TTC549 (cell line): ENCODE data around the gene NCOA1.
"Not testable (repeated sequence)": the region's sequence is repeated elsewhere in the genome, so short reads cannot be mapped to it uniquely, and the experiment has no call there.

Experiments
- FAIRE-seq: peaks from 2 replicates; lab custom pipeline; 2012; peaks lifted over from hg19 to GRCh38; lab: Jason Lieb, UNC

Gene NCOA1

DNA sequence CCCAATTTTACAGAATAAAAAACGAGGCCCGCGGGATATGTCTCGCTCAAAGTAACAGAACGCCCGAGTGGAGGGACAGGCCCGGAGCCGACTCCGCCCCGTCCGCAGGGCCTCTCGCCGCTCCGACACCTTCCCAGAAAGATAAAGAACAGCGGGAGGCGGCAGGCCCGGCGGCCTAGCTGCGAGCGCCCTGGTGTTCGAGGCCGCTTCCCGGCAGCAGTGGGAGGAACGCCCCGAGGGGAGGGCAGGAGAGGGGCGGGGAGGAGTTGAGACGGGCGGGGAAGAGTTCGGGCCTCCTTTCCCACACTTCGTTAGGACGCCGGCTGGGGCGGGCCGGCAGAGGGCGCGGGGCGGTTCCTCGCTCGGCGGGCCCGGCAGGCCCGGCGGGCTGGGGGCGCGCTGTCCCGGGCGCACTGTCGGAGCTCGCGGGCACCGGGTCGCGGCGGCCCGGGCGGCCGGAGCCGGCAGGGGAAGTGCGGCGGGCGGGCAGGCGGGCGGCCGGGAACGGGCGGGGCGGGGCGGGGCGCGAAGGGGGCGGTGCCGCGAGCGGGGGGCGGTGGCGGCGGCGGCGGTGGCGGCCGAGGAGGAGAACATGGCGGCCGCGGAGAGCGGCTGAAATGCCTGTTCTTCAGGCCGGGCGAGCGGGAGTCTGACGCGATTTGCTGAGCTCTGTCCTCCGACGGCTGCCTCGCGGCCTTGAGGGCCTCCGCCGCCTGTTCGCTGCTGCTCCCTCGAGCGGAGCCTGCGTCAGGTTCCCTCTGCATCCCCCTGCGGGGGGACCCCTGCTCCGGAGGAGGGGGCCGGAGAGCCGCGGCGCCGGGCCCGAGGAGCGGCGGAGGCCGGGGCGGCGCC, at the start of gene NCOA1:
Gene NCOA1, plus strand, starts transcription at position 565 of the 852 bp plus-strand sequence. CDS start 167,424 bp downstream, outside the sequence.
- FAIRE-seq = no peak

DNA sequence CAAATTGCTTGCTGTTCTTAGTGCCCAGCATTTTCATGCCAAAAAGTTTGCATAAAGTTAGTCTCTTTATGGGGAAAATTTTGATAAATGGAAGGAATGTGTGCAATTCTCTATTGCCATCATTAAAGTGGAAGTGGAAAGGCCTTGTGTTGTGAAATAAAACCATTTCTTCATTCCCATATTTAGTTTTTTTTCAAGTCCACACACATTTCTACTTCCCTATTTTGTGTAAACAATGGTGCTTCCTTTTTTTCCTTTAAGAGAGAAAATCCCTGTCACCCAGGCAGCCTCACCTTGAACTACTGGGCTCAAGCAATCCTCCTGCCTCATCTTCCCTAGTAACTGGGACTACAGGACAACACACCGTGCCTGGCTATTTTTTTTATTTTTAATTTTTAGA, 42.3 kb upstream of the NCOA1 start:
- no peak for FAIRE-seq

- FAIRE-seq = no peak
Measured at GRCh38 chr2:24449344-24449743, 41.7 kb upstream of the NCOA1 start.

GRCh38 chr2:24451805-24452501, 39.1 kb upstream of the NCOA1 start:
- FAIRE-seq = no peak

DNA sequence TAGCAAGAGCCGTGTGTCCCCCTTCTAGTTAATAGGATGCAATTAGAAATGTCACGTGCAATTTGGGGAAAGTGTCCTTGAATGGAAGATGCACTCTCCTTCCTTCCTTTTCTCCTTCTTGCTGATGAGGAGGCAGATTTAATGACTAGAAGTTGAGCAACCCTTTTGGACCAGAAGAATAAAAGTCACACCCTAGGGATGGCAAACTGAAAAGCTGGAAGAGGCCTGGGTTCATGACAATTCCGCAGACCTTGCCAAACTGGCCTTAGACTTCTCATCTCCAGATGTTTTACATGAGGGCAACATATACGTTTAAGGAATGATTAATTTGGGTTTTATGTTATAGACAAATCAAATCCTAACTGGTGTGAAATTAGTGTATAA, 38.6 kb upstream of the NCOA1 start:
- no peak for FAIRE-seq

GRCh38 chr2:24453379-24454073, 37.5 kb upstream of the NCOA1 start:
- no peak for FAIRE-seq

DNA sequence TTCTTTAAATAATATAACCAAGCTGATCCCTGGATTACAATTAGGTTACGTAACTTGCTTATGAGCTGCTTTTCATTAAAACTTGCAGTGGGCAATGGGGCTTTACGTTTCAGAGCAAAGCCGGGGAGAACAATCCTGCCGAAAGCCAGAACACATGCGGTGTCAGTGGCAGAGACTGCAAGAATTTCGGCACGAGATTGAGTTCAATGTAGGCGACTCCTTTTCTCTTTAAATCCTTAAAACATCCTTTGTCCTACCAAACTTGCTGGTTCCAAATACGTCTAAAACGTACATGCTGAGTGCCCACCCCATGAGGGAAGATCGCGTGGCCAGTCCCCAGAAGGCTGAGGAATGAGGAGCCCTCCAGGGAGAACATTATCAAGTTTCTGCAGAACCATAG, 36.8 kb upstream of the NCOA1 start:
- FAIRE-seq = no peak

DNA sequence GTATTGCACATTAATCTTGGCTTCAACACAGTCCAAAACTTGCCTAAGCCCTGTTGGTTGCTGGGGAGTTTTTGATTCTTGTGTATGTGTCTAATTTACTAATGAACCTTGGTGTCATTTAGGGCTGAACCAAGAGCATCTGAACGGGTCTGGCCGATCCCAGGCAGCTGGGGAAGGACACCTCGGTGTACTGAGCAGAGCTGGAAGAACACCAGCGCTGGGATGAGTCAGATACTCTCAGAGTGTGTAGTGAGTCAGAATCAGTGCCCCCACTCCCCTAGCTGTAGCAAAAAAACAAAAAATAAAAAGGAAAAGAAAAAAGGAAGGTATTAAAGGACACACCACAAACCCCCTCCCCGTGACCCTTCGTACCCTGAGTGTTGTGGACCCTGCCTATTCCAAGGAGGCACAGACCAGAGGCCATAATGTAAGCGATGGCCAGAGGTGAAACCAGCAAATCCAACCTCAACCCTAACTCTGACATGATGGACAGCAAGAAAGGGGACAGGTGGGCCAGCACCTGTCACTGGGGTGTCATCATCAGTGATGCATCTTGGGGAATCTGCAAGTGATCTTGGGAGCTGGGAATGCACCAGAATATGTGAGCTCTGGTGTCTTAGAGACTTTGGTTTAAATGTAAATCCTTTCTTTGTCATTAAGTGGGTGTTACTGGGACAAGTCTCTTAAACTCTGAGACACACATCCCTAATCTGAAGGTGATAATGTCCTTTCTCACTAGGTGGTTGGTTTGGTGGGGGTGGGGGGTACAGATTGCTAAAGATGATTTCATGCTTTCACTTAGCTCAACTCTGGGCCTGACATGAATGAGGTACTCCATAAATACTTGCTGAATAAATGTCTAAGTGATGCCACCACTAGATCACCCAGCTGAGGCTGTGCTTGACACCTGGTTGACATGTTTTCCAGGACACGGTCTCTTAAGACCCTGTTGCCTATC, 34.2 kb upstream of the NCOA1 start:
- FAIRE-seq = no peak

- FAIRE-seq = no peak
Measured at GRCh38 chr2:24457696-24458386, 33.2 kb upstream of the NCOA1 start.

DNA sequence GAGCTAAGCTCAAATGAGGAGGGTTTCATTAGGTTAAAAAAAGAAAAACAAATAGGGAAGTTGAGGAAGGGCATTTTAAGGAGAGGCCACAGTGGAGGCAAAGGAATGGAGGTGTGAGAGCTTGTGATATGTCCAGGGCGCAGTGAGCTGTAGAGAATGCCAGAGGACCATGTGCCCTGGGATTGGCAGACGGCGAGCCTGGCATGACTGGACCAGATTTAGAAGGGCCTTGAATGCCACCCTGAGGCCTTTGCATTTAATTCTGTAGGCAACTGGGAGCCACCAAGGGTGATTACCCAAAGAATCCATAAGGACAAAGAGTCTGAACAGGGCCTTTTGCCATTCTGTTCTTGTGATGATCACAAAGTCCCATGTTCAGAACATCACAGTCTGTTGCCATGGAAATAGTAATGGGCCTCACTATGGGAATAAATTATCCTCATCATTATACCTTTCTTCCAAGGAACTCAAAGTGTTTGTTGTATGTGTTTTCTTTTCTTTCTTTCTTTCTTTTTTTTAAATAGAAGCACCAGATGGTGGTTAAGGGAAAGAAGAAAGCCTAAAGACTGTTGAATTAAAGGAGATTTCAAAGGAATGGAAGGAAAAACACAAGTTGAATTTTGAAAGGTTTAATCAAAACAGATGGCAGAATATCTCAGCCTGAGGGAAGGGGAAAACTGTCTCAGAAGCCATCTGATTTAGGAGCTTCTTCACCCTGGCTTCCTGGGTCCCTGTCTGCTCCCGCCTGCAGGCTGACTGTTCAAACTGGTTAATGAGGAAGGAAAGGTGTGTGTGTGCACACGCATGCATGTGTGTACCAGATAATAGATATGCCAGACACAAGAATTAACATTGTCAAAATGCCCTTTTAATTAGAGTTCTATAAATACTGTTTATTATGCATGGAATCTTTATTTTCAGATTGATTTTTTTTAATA, 31.6 kb upstream of the NCOA1 start:
- FAIRE-seq = no peak

DNA sequence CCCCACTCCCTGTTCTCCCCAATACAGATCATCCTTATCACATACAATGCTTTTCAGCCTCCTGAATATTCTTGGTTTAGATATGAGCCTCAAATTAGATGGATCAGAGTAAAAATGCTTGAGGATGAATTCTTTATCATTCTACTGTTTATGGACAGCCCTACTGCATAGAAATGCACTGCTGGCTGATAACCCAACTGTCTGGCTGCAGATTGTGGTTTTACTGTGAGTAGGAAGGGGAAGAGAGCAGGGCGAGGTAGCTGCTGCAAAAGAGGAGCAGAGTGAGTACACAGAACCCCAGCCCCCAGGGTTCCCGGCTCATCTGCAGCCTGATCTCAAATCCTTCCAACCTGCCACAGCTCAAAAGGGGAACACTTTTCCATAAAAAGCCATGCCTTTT, 29.4 kb upstream of the NCOA1 start:
- no peak for FAIRE-seq

- no peak for FAIRE-seq
Measured at GRCh38 chr2:24463271-24463670, 27.8 kb upstream of the NCOA1 start.

- no peak for FAIRE-seq
Measured at GRCh38 chr2:24466871-24467870, 23.9 kb upstream of the NCOA1 start.

DNA sequence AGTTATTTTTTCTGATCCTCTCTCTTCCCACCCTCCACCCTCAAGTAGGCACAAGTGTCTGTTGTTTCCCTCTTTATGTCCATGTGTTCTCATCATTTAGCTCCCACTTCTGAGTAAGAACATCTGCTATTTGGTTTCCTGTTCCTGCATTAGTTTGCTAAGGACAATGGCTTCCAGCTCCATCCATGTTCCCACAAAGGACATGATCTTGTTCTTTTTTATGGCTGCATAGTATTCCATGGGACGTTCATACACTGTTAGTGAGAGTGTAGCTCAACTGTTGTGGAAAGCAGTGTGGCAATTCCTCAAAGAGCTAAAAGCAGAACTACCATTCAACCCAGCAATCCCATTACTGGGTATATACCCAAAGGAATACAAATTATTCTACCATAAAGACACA, 22.6 kb upstream of the NCOA1 start:
- FAIRE-seq = not testable (repeated sequence)

DNA sequence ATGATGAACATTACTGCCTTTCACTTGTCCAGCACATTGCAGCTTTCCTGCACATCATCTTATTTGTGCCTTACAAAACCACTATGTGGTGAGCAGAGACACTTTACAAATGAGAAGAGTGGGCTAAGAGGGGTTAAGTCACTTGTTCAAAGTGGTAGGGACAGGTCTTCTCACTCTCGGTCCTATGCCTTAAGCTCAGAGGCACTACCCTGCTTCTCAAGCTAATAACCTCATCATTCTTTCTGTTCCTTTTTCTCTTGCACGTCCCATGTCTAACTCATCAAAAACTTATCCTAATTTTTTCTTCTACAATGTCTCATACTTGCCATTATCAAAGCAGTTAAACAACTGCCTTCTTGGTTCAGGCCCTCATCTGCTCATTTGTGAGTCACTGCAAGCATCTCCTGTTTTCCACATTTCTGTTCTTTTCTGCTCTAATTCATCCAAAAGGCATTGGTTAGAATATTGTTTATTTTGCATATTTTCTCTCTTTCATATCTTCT, 21.9 kb upstream of the NCOA1 start:
- FAIRE-seq = no peak

DNA sequence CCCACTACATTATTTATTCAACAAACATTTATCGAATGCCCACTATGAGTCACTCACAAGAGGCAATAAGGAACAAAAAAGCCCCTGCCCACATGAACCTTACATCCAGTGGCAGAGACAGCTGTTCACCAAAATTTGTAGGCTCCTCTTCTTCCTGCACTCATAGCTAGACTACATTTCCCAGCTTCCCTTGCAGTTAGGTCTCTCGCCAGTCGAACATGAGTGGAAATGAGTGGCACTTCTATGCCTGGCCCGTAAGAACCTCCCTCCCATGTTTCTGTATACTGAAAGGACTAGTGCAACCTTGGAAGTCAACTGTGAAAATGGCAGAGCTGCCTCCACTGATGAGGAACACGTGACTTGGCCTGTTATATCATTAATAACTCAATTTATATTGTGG, 19.4 kb upstream of the NCOA1 start:
- FAIRE-seq = peak; percentile 3

GRCh38 chr2:24472416-24472815, 18.6 kb upstream of the NCOA1 start:
- no peak for FAIRE-seq

- no peak for FAIRE-seq
Measured at GRCh38 chr2:24473626-24474025, 17.4 kb upstream of the NCOA1 start.

GRCh38 chr2:24474053-24474452, 17.0 kb upstream of the NCOA1 start:
- FAIRE-seq = no peak
